ENCODE results near the gene DLG2.

Gene DLG2

GRCh38 chr11:84645988-84646694 is 981.0 kb downstream of the DLG2 start:
- H3K36me3 ChIP-seq (ENCODE audit: control insufficient read depth, insufficient read depth, low read length), result no peaks in the 10 kb centered on the region
- no peaks in the 10 kb centered on the region for H3K27me3 ChIP-seq (ENCODE audit: control insufficient read depth, insufficient read depth, low read length)
- no peak overlapping the region for H3K4me3 ChIP-seq (ENCODE audit: low read depth, low read length)
- no peak overlapping the region for H3K9ac ChIP-seq (ENCODE audit: low read depth, low read length)
- H3K9me3 ChIP-seq (ENCODE audit: control insufficient read depth, insufficient read depth, low read length), result no peaks in the 10 kb centered on the region
- H3K4me1 ChIP-seq (ENCODE audit: control insufficient read depth, insufficient read depth, low read length), result peaks cover 29% of the 10 kb centered on the region

- Histone ChIP-seq H3K9ac (ENCODE audit: low read depth, low read length) (no peak overlapping the region), H3K27me3 (ENCODE audit: control insufficient read depth, insufficient read depth, low read length) (no peaks in the 10 kb centered on the region), H3K9me3 (ENCODE audit: control insufficient read depth, insufficient read depth, low read length) (no peaks in the 10 kb centered on the region), H3K4me1 (ENCODE audit: control insufficient read depth, insufficient read depth, low read length) (peaks cover 7% of the 10 kb centered on the region), H3K4me3 (ENCODE audit: low read depth, low read length) (no peak overlapping the region), H3K36me3 (ENCODE audit: control insufficient read depth, insufficient read depth, low read length) (no peaks in the 10 kb centered on the region)
These were observed 984.6 kb downstream of the DLG2 start for GRCh38 chr11:84642500-84642899.

GRCh38 chr11:84634309-84634708 is 992.8 kb downstream of the DLG2 start:
- Histone ChIP-seq H3K9ac (ENCODE audit: low read depth, low read length) (no peak overlapping the region), H3K4me3 (ENCODE audit: low read depth, low read length) (no peak overlapping the region), H3K9me3 (ENCODE audit: control insufficient read depth, insufficient read depth, low read length) (no peaks in the 10 kb centered on the region), H3K4me1 (ENCODE audit: control insufficient read depth, insufficient read depth, low read length) (no peaks in the 10 kb centered on the region), H3K36me3 (ENCODE audit: control insufficient read depth, insufficient read depth, low read length) (no peaks in the 10 kb centered on the region), H3K27me3 (ENCODE audit: control insufficient read depth, insufficient read depth, low read length) (no peaks in the 10 kb centered on the region)

GRCh38 chr11:84628871-84629620 is 998.1 kb downstream of the DLG2 start:
- no peaks in the 10 kb centered on the region for H3K9me3 ChIP-seq (ENCODE audit: control insufficient read depth, insufficient read depth, low read length)
- no peak overlapping the region for H3K9ac ChIP-seq (ENCODE audit: low read depth, low read length)
- no peaks in the 10 kb centered on the region for H3K36me3 ChIP-seq (ENCODE audit: control insufficient read depth, insufficient read depth, low read length)
- no peaks in the 10 kb centered on the region for H3K27me3 ChIP-seq (ENCODE audit: control insufficient read depth, insufficient read depth, low read length)
- no peak overlapping the region for H3K4me3 ChIP-seq (ENCODE audit: low read depth, low read length)
- no peaks in the 10 kb centered on the region for H3K4me1 ChIP-seq (ENCODE audit: control insufficient read depth, insufficient read depth, low read length)

GRCh38 chr11:84626256-84626655 is 1000.9 kb downstream of the DLG2 start:
- H3K4me3 ChIP-seq (ENCODE audit: low read depth, low read length), result no peak overlapping the region
- no peaks in the 10 kb centered on the region for H3K36me3 ChIP-seq (ENCODE audit: control insufficient read depth, insufficient read depth, low read length)
- no peak overlapping the region for H3K9ac ChIP-seq (ENCODE audit: low read depth, low read length)
- H3K4me1 ChIP-seq (ENCODE audit: control insufficient read depth, insufficient read depth, low read length), result no peaks in the 10 kb centered on the region
- no peaks in the 10 kb centered on the region for H3K9me3 ChIP-seq (ENCODE audit: control insufficient read depth, insufficient read depth, low read length)
- no peaks in the 10 kb centered on the region for H3K27me3 ChIP-seq (ENCODE audit: control insufficient read depth, insufficient read depth, low read length)

- no peaks in the 10 kb centered on the region for H3K36me3 ChIP-seq (ENCODE audit: control insufficient read depth, insufficient read depth, low read length)
- no peak overlapping the region for H3K4me3 ChIP-seq (ENCODE audit: low read depth, low read length)
- H3K27me3 ChIP-seq (ENCODE audit: control insufficient read depth, insufficient read depth, low read length), result no peaks in the 10 kb centered on the region
- no peaks in the 10 kb centered on the region for H3K9me3 ChIP-seq (ENCODE audit: control insufficient read depth, insufficient read depth, low read length)
- no peak overlapping the region for H3K9ac ChIP-seq (ENCODE audit: low read depth, low read length)
- H3K4me1 ChIP-seq (ENCODE audit: control insufficient read depth, insufficient read depth, low read length), result no peaks in the 10 kb centered on the region
These were observed 1014.5 kb downstream of the DLG2 start for GRCh38 chr11:84612645-84613044.

- Histone ChIP-seq H3K36me3 (ENCODE audit: control insufficient read depth, insufficient read depth, low read length) (no peaks in the 10 kb centered on the region), H3K9me3 (ENCODE audit: control insufficient read depth, insufficient read depth, low read length) (no peaks in the 10 kb centered on the region), H3K4me1 (ENCODE audit: control insufficient read depth, insufficient read depth, low read length) (no peaks in the 10 kb centered on the region), H3K27me3 (ENCODE audit: control insufficient read depth, insufficient read depth, low read length) (no peaks in the 10 kb centered on the region), H3K9ac (ENCODE audit: low read depth, low read length) (no peak overlapping the region), H3K4me3 (ENCODE audit: low read depth, low read length) (no peak overlapping the region)
These were observed 1018.3 kb downstream of the DLG2 start for GRCh38 chr11:84608837-84609196.

GRCh38 chr11:84607975-84608836 is 1018.9 kb downstream of the DLG2 start:
- no peaks in the 10 kb centered on the region for H3K27me3 ChIP-seq (ENCODE audit: control insufficient read depth, insufficient read depth, low read length)
- H3K9ac ChIP-seq (ENCODE audit: low read depth, low read length), result no peak overlapping the region
- no peaks in the 10 kb centered on the region for H3K9me3 ChIP-seq (ENCODE audit: control insufficient read depth, insufficient read depth, low read length)
- no peaks in the 10 kb centered on the region for H3K4me1 ChIP-seq (ENCODE audit: control insufficient read depth, insufficient read depth, low read length)
- no peak overlapping the region for H3K4me3 ChIP-seq (ENCODE audit: low read depth, low read length)
- no peaks in the 10 kb centered on the region for H3K36me3 ChIP-seq (ENCODE audit: control insufficient read depth, insufficient read depth, low read length)

GRCh38 chr11:84594602-84595001 is 1032.5 kb downstream of the DLG2 start:
- H3K4me3 ChIP-seq (ENCODE audit: low read depth, low read length), result no peak overlapping the region
- H3K4me1 ChIP-seq (ENCODE audit: control insufficient read depth, insufficient read depth, low read length), result no peaks in the 10 kb centered on the region
- H3K9me3 ChIP-seq (ENCODE audit: control insufficient read depth, insufficient read depth, low read length), result no peaks in the 10 kb centered on the region
- H3K27me3 ChIP-seq (ENCODE audit: control insufficient read depth, insufficient read depth, low read length), result no peaks in the 10 kb centered on the region
- H3K36me3 ChIP-seq (ENCODE audit: control insufficient read depth, insufficient read depth, low read length), result no peaks in the 10 kb centered on the region
- no peak overlapping the region for H3K9ac ChIP-seq (ENCODE audit: low read depth, low read length)

GRCh38 chr11:84590106-84590505 is 1037.0 kb downstream of the DLG2 start:
- Histone ChIP-seq H3K9me3 (ENCODE audit: control insufficient read depth, insufficient read depth, low read length) (no peaks in the 10 kb centered on the region), H3K36me3 (ENCODE audit: control insufficient read depth, insufficient read depth, low read length) (no peaks in the 10 kb centered on the region), H3K4me3 (ENCODE audit: low read depth, low read length) (no peak overlapping the region), H3K9ac (ENCODE audit: low read depth, low read length) (no peak overlapping the region), H3K27me3 (ENCODE audit: control insufficient read depth, insufficient read depth, low read length) (no peaks in the 10 kb centered on the region), H3K4me1 (ENCODE audit: control insufficient read depth, insufficient read depth, low read length) (no peaks in the 10 kb centered on the region)

GRCh38 chr11:84588131-84588829 is 1038.9 kb downstream of the DLG2 start:
- Histone ChIP-seq H3K9ac (ENCODE audit: low read depth, low read length) (no peak overlapping the region), H3K27me3 (ENCODE audit: control insufficient read depth, insufficient read depth, low read length) (no peaks in the 10 kb centered on the region), H3K4me1 (ENCODE audit: control insufficient read depth, insufficient read depth, low read length) (no peaks in the 10 kb centered on the region)

More at GRCh38 chr11:84588131-84588829, 1038.9 kb downstream of the DLG2 start:
- Histone ChIP-seq H3K36me3 (ENCODE audit: control insufficient read depth, insufficient read depth, low read length) (no peaks in the 10 kb centered on the region), H3K4me3 (ENCODE audit: low read depth, low read length) (no peak overlapping the region), H3K9me3 (ENCODE audit: control insufficient read depth, insufficient read depth, low read length) (no peaks in the 10 kb centered on the region)
